Stimulated activated effector memory CD8-positive, alpha-beta T cell treated with anti-CD3 and anti-CD28 coated beads, Interleukin-12 subunit alpha, Interleukin-12 subunit beta, amount 100 ng/mL, for 72 hours (primary cell): ENCODE measurements around the gene GPS2.

Source experiments
- ATAC-seq: fragments of 150-1000 bp; cut with Tn5 transposase; 2 replicates; pipeline ENCODE4 v1.10.0; 2021
- DNase-seq, 2 donors: peaks; one replicate each; pipeline ENCODE4 v3.0.0; 2021 to 2022; ENCODE audit warnings: low spot score in 2 of 2
- H3K27ac Mint-ChIP-seq: one replicate; pipeline ENCODE4 v1.8.0; 2022; ENCODE audit warnings: mild to moderate bottlenecking, mixed read lengths
- H3K36me3 Mint-ChIP-seq: one replicate; pipeline ENCODE4 v1.8.0; 2022; ENCODE audit warnings: mild to moderate bottlenecking, mixed read lengths
- H3K4me1 Mint-ChIP-seq: one replicate; pipeline ENCODE4 v1.8.0; 2022; ENCODE audit warnings: mixed read lengths
- H3K4me3 Mint-ChIP-seq: one replicate; pipeline ENCODE4 v1.8.0; 2022; ENCODE audit warnings: mild to moderate bottlenecking, mixed read lengths
- H3K9me3 Mint-ChIP-seq: one replicate; pipeline ENCODE4 v1.8.0; 2022; ENCODE audit warnings: mixed read lengths

Gene GPS2, protein sequence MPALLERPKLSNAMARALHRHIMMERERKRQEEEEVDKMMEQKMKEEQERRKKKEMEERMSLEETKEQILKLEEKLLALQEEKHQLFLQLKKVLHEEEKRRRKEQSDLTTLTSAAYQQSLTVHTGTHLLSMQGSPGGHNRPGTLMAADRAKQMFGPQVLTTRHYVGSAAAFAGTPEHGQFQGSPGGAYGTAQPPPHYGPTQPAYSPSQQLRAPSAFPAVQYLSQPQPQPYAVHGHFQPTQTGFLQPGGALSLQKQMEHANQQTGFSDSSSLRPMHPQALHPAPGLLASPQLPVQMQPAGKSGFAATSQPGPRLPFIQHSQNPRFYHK

DNA sequence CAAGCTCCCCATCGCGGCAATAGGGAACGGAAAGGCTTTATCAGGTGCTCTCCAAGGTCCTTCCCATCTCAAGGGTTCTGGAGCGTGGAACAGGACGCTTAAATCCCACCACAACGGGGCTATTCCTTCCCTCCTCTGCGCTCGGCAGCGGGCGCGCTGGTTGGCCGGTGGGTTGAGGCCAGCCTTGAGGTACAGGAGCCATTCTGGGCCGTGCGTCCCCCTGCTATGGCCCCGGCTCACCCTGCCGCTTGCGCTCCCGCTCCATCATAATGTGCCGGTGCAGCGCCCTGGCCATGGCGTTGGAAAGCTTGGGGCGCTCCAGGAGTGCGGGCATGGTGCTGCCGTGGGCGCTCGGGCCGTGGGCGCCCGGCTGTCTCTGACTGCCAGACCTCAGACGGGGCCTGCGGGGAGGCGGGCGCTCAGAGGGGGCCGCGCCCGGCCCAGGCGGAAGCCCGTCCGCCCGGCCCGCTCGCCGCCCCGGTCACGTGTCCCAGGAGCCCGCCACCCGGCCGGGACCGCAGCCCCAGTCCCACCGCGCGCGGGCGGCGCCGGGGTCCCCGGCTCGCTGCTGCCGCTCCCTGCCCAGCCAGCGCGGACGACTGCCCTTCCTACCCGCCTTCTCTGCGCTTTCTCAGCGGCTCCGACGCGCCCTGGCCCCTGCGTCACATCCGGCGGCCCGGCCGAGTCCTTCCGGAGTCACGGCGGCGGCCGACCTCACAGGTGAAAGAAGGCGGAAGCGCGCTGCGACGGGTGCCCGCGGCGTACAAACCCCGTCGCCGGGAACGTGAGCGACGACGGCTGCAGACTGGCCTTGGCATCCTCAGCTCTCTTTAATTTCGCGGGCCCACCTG, at the start of gene GPS2:
Gene GPS2, minus strand, starts transcription at position 642 of the 851 bp plus-strand sequence. Its CDS starts 308 bp downstream, at position 334.
- Mint-ChIP-seq H3K36me3 (peaks cover 95% of the 10 kb centered on the region), H3K9me3 (no peaks in the 10 kb centered on the region), H3K4me1 (peaks cover 65% of the 10 kb centered on the region)

DNA sequence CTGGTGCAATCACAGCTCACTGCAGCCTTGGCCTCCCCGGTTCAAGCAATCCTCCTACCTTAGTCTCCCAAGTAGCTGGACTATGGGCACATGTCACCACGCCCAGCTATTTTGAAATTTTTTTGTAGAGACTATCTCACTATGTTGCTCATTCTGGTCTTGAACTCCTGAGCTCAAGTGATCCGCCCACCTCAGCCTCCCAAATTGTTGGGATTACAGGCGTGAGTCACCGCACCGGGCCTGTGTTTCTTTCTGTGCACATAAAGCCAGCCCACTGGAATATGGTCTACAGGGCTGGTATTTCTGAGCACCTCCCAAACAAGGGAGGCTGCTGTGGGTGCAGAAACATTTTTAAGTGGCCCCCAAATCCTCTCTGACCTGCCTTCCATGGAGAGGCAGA, 48.2 kb upstream of the GPS2 start:
- Mint-ChIP-seq H3K4me1 (no peaks in the 10 kb centered on the region), H3K27ac (no peak overlapping the region), H3K4me3 (no peak overlapping the region), H3K9me3 (no peaks in the 10 kb centered on the region), H3K36me3 (peaks cover 6% of the 10 kb centered on the region)
- ATAC-seq (no peak), DNase-seq (no peak)

More for the DNA sequence above, at the start of gene GPS2:
- DNase-seq (peak; percentile 89 to 94), ATAC-seq (peak; percentile 93)
- H3K4me3 Mint-ChIP-seq: peak within 1 kb of the TSS; percentile 79
- peak within 1 kb of the TSS; percentile 93 for H3K27ac Mint-ChIP-seq

- no peaks in the 10 kb centered on the region for H3K4me1 Mint-ChIP-seq
- DNase-seq (no peak), ATAC-seq (no peak)
- H3K27ac Mint-ChIP-seq: no peak overlapping the region
- H3K9me3 Mint-ChIP-seq: no peaks in the 10 kb centered on the region
- peaks cover 13% of the 10 kb centered on the region for H3K36me3 Mint-ChIP-seq
- no peak overlapping the region for H3K4me3 Mint-ChIP-seq
Observed at GRCh38 chr17:7361906-7362305, 46.7 kb upstream of the GPS2 start.

DNA sequence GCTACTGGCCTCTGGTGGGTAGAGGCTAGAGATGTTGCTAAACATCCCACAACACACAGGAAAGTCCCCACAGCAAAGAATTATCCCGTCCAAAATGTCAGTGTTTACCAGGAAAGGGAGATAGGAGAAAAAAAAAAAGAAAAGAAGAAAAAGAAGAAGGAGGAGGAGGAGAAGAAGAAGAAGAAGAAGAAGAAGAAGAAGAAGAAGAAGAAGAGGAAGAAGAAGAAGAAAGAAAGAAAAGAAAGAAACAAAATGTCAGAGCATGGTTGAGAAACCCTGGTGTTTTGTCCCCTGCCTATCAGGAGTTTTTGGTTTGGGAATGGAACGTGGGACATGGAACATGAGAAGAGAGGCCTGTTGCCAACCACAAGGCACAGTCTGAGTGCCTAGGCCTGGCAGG, 42.2 kb upstream of the GPS2 start:
- Mint-ChIP-seq H3K9me3 (no peaks in the 10 kb centered on the region), H3K36me3 (peaks cover 32% of the 10 kb centered on the region), H3K27ac (no peak overlapping the region), H3K4me1 (peaks cover 35% of the 10 kb centered on the region), H3K4me3 (no peak overlapping the region)
- DNase-seq (no peak), ATAC-seq (no peak)

DNA sequence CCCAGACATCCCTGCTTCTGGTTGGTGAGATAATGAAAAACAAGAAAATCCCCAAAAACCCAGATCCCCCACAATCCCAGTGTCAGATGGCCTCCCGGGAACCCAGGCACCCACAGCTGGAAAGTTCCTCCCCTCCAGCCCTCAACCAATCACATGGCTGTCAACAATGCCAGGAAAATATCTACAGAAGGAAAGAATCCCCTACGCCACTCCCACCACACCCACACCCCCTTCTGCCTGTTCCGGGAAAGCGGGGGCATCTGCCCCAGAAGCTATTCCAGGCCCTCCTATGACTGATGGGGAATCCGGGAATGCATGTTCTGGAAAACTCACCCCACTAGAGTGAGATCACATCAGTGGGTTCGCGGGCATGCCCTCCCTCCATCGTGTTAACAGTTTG, 41.6 kb upstream of the GPS2 start:
- Mint-ChIP-seq H3K9me3 (no peaks in the 10 kb centered on the region), H3K27ac (no peak overlapping the region), H3K4me3 (no peak overlapping the region), H3K36me3 (peaks cover 37% of the 10 kb centered on the region), H3K4me1 (peaks cover 37% of the 10 kb centered on the region)
- no peak for DNase-seq
- no peak for ATAC-seq

- Mint-ChIP-seq H3K4me1 (peaks cover 41% of the 10 kb centered on the region), H3K4me3 (peak overlapping the region; percentile 7), H3K36me3 (peaks cover 42% of the 10 kb centered on the region), H3K9me3 (no peaks in the 10 kb centered on the region), H3K27ac (peak overlapping the region; percentile 75)
- DNase-seq (peak; percentile 86 to 93), ATAC-seq (peak; percentile 67)
Observed at GRCh38 chr17:7356072-7356549, 41.0 kb upstream of the GPS2 start.

- Mint-ChIP-seq H3K4me1 (peaks cover 43% of the 10 kb centered on the region), H3K27ac (peak overlapping the region; percentile 75), H3K9me3 (no peaks in the 10 kb centered on the region), H3K4me3 (peak overlapping the region; percentile 7), H3K36me3 (peaks cover 47% of the 10 kb centered on the region)
- no peak for ATAC-seq
- no peak for DNase-seq
Observed at GRCh38 chr17:7355573-7355972, 40.4 kb upstream of the GPS2 start.

- H3K9me3 Mint-ChIP-seq: no peaks in the 10 kb centered on the region
- DNase-seq (no peak), ATAC-seq (no peak)
- H3K36me3 Mint-ChIP-seq: peaks cover 53% of the 10 kb centered on the region
- H3K27ac Mint-ChIP-seq: peak within 1 kb of the TSS; percentile 96
- peaks cover 48% of the 10 kb centered on the region for H3K4me1 Mint-ChIP-seq
- peak within 1 kb of the TSS; percentile 95 for H3K4me3 Mint-ChIP-seq
Observed at GRCh38 chr17:7355053-7355452, 39.9 kb upstream of the GPS2 start, which contains the start of gene TMEM95. TMEM95 (plus strand) TSS chr17:7355156; CDS start chr17:7355205, 49 bp downstream.

GRCh38 chr17:7354262-7354843, 39.2 kb upstream of the GPS2 start:
- Mint-ChIP-seq H3K9me3 (no peaks in the 10 kb centered on the region), H3K27ac (peak overlapping the region; percentile 96), H3K4me3 (peak overlapping the region; percentile 95), H3K4me1 (peaks cover 55% of the 10 kb centered on the region), H3K36me3 (peaks cover 60% of the 10 kb centered on the region)
- DNase-seq (no peak), ATAC-seq (peak; percentile 47)

GRCh38 chr17:7352910-7353635, 37.9 kb upstream of the GPS2 start:
- Mint-ChIP-seq H3K4me1 (peaks cover 68% of the 10 kb centered on the region), H3K36me3 (peaks cover 72% of the 10 kb centered on the region), H3K4me3 (peak overlapping the region; percentile 95), H3K27ac (peak overlapping the region; percentile 96), H3K9me3 (no peaks in the 10 kb centered on the region)
- ATAC-seq (no peak), DNase-seq (no peak)

- no peak for ATAC-seq
- DNase-seq: no peak
- peaks cover 74% of the 10 kb centered on the region for H3K4me1 Mint-ChIP-seq
- H3K27ac Mint-ChIP-seq: peak overlapping the region; percentile 96
- H3K4me3 Mint-ChIP-seq: peak overlapping the region; percentile 95
- H3K36me3 Mint-ChIP-seq: peaks cover 76% of the 10 kb centered on the region
- H3K9me3 Mint-ChIP-seq: no peaks in the 10 kb centered on the region
Observed at GRCh38 chr17:7352503-7352889, 37.3 kb upstream of the GPS2 start.

DNA sequence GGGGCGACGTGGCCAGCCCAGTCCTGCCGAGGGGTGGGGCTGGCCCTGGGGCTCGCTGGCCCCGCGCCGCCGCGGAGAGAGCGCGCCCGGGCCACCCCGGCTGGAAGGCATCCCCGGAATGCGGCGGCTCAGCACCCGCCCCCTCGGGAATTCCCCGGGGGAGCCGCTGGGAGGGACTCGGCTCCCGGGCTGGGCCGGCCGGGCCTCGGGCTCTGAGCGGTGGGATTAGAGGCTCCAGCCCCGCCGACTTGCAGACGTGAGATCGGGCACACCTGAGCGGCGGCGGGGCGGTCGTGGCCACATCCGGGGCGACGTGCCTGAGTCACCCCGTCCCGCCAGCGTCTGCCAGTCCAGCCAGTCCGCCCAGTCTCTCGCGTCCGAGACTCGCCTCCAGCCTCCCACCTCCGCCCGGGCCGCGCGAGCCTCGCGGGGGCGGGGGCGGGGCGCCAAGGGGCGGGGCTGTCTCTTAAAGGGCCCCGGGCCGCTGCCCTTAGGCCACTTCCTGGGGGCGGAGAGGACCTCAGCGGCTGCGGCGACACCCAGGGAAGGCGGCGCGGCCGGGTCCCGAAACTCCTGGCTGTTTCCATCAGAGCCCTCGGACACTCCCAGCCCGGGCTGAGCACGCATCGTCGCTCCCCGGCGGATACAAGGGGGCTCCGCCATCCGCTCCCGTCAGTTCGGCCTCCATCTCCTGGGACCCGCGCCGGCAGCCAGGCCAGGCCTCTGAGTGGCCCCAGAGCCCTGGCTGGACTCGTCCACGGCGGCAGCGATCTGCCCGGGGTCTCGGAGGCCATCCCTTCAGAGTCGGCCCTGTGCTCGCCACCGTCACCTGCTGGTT, 36.7 kb upstream of the GPS2 start, which contains the start of gene KCTD11:
Gene KCTD11, plus strand, starts transcription at position 498 of the 838 bp plus-strand sequence.
- Mint-ChIP-seq H3K4me3 (peak within 1 kb of the TSS; percentile 95), H3K27ac (peak within 1 kb of the TSS; percentile 96), H3K4me1 (peaks cover 80% of the 10 kb centered on the region), H3K9me3 (no peaks in the 10 kb centered on the region), H3K36me3 (peaks cover 78% of the 10 kb centered on the region)
- DNase-seq (peak; percentile 82 to 90), ATAC-seq (peak; percentile 75)

- no peak for ATAC-seq
- peaks cover 69% of the 10 kb centered on the region for H3K4me1 Mint-ChIP-seq
- no peaks in the 10 kb centered on the region for H3K9me3 Mint-ChIP-seq
- peak overlapping the region; percentile 90 for H3K27ac Mint-ChIP-seq
- H3K36me3 Mint-ChIP-seq: peaks cover 97% of the 10 kb centered on the region
- H3K4me3 Mint-ChIP-seq: peak overlapping the region; percentile 95
- no peak for DNase-seq
Observed at GRCh38 chr17:7348478-7349242, 33.5 kb upstream of the GPS2 start.
